ENCODE measurements around the gene CCDC74A.
"Not testable (repeated sequence)": the region's sequence is repeated elsewhere in the genome, so short reads cannot be mapped to it uniquely, and the experiment has no call there.

The CCDC74A gene

DNA sequence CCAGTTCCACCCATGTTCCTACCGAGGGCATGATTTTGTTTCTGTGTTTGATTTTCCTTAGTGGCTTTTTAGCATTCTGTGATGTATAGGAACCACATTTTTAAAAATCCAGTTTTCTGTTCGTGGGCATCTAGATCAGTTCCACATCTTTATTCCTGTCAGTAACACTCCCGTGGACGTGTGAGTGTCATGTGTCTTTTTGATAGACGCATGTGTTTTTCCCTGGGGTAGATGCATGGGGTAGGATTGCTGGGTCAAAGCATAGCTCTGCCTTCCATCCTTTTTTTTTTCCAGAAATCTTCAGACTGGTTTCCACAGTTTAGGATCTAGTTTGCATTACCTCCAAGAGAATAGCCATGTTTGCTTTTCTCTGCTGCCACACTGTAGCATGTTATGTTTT lies 38.7 kb downstream of the CCDC74A start:
- no peak for DNase-seq

DNA sequence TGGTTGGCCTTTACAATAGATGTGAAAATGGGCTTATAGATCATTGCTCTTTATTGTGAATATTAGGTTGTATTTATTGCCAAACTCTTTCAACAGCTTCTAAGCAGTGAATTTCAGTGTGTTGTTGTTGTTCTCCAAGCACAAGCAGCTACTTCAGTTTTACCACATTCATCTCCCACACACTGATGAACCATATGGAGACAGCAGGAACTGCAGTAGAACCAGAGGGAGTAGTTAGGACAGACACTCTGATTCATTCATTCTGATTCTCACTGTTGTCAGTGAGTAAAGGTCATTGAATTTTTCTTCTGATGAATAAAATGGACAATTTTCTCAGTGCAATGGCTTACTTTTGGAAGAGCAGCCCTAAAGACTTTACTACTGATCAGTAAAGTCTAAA lies 40.2 kb downstream of the CCDC74A start:
- no peak for DNase-seq

DNA sequence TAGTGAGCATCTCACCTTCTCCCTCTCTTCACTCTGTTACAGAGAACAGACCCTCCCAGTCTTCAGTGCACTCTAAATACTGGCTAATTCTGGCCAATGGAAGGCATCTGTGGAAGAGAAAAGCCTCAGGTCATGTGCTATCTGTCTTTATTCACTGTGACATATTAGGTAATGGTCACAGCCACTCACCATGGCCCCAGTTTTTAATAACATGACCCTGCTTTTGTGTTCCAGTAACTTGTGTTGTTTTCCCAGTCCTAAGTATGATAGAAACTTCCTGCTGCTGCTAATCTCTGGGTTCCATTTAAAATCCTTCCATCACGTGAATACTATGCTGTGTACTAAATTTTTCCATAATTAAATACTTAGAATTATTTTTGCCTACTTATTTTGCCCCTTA lies 40.7 kb downstream of the CCDC74A start:
- DNase-seq: not testable (repeated sequence)

DNA sequence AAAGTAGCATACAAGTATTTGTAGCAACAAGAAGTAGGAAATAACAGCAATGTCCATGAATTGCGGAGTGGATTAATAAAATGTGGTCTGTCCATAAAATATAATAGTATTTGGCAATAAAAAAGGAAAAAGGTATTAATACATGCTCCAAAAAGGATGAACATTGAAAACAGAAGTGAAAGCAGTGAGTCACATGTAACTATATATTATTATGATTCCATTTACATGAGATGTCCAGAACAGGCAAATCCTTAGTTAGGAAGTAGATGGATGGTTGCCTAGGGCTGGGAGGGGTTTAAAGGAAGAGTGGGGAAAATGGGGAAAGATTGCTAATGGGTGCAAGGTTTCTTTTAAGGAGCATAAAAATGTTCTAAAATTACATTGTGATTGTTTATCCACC lies 44.5 kb downstream of the CCDC74A start:
- DNase-seq: no peak

DNA sequence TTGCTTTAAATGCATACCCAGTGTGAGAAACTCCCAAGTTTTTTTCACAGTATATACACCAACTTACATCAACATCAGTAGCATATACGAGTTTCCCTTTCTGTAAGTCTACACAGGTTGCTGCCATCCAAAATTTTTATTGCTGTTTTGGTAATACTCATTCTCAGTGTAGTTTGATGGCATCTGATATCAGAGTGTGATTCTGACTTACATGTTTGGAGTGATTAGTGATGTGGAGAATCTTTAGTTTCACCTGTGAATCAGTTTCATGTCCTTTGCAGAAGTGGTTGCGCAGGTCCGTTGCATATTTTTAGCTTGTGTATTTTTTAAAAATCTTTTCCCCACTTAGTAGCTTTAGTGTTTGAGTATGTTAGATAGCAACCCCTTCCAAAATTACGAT lies 50.1 kb downstream of the CCDC74A start:
- no peak for DNase-seq

DNA sequence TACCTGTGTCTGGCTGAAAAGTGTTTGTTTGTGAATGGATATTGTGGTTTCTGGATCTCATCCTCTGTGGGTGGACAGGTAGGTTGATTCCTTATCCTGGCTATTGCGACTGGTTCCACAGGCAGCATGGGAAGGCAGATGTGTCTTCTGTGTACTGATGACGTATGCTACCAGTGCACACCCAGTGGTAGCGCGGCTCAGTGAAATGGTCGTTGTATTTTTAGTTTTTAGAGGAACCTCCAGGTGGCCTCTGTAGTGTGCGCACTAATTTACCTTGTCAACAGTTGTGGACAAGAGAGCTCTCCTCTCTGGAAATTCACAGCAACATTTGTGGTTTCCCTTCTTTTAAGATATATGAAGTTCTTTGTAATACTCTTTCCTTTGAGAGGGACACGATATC lies 52.5 kb downstream of the CCDC74A start:
- DNase-seq: no peak

Measured in CD4-positive, alpha-beta T cell treated with Interleukin-15 for 1 hour (primary cell).